K562 (cell line): ENCODE results near the gene ACSBG1. TPM values are rescaled to one million over a fixed set of nuclear protein-coding genes. Genes with fewer than 3 reads are reported as not detected.
A peak's percentile ranks its signal among the peaks of the same experiment; 100 is the strongest.

Source experiments
- ATAC-seq: fragments of 200-7000 bp; cut with Tn5 transposase; 3 replicates; pipeline ENCODE4 v1.9.1; 2020; ENCODE audit warnings: moderate library complexity
- BruUV-seq: library from RNA; stranded (reverse); fragments of 400-500 nt; replicated peaks from 2 replicates; lab custom pipeline; 2021; lab: Mats Ljungman, UMichigan
- CTCF ChIA-PET: fragments of 300-600 bp; formaldehyde crosslinking; extraction: SDS; loops from one replicate; lab custom pipeline; 2021; ENCODE audit warnings: low intra/inter-chr PET ratio; lab: Yijun Ruan, JAX
- POLR2A ChIA-PET: fragments of 300-600, 350-650 bp; sonication (Branson Sonifier 250); formaldehyde crosslinking; extraction: SDS; loops from one replicate; lab custom pipeline; 2021; ENCODE audit warnings: antibody characterized with exemption, inconsistent platforms; lab: Yijun Ruan, JAX
- DNase-seq, 4 experiments: peaks; one replicate each; pipeline versions ENCODE4 v3.0.0 to v3.0.0-alpha.2; 2011 to 2018; ENCODE audit warnings: low spot score in 3 of 4, mixed read lengths in 3 of 4; ENCODE audit errors: extremely low read depth in 1 of 4
- FAIRE-seq: peaks from 2 replicates; lab custom pipeline; 2011; peaks lifted over from hg19 to GRCh38; lab: Jason Lieb, UNC
- H2AFZ ChIP-seq: 2 replicates; pipeline ENCODE4 v1.6.0; 2011; ENCODE audit warnings: low read depth, low read length, control low read depth, inconsistent platforms
- H3K27ac ChIP-seq: fragments of 200-600 bp; 3 replicates; pipeline ENCODE4 v1.8.0; 2011; ENCODE audit warnings: low read depth, mild to moderate bottlenecking, control low read depth, inconsistent platforms, low read length, moderate library complexity, mixed read lengths; ENCODE audit errors: extremely low read depth
- H3K27me3 ChIP-seq, 2 experiments: fragments of 300-600 bp in 1 of 2; 2 replicates in 1 of 2; 3 replicates in 1 of 2; pipeline versions ENCODE4 v1.6.0 to v1.8.0; 2011; ENCODE audit warnings: inconsistent platforms in 2 of 2, low read length in 2 of 2, mild to moderate bottlenecking in 1 of 2, mixed read lengths in 1 of 2, moderate library complexity in 1 of 2; ENCODE audit not compliant: control insufficient read depth in 2 of 2, insufficient read depth in 2 of 2
- H3K36me3 ChIP-seq: fragments of 300-600 bp; 3 replicates; pipeline ENCODE4 v1.8.0; 2011; ENCODE audit warnings: mild to moderate bottlenecking, low read length, inconsistent platforms; ENCODE audit not compliant: control insufficient read depth, insufficient read depth
- H3K4me1 ChIP-seq, 2 experiments: fragments of 200-600 bp in 1 of 2; replicated peaks in 1 of 2; 2 replicates in 1 of 2; 3 replicates in 1 of 2; pipeline versions ENCODE4 v1.5.1 to v1.8.0; 2011; ENCODE audit warnings: inconsistent platforms in 2 of 2, low read length in 2 of 2, mild to moderate bottlenecking in 1 of 2, mixed read lengths in 1 of 2, moderate library complexity in 1 of 2; ENCODE audit not compliant: control insufficient read depth in 2 of 2, insufficient read depth in 2 of 2
- H3K4me2 ChIP-seq: 2 replicates; pipeline ENCODE4 v1.6.1; 2011; ENCODE audit warnings: low read length, control low read depth, inconsistent platforms, mixed read lengths; ENCODE audit not compliant: insufficient read depth
- H3K4me3 ChIP-seq: fragments of 200-600 bp; sonication (generic), shearing (Covaris generic); 2 replicates; pipeline ENCODE4 v1.5.1; 2016; ENCODE audit warnings: control low read depth, inconsistent platforms
- H3K79me2 ChIP-seq: fragments of 200-600 bp; 3 replicates; pipeline ENCODE4 v1.8.0; 2011; ENCODE audit warnings: low read length, inconsistent platforms; ENCODE audit not compliant: control insufficient read depth, insufficient read depth
- H3K9ac ChIP-seq, 2 experiments: 2 replicates each; pipeline versions ENCODE4 v1.6.0 to v1.6.1; 2011; ENCODE audit warnings: low read depth in 2 of 2, low read length in 2 of 2, control low read depth in 1 of 2, inconsistent platforms in 1 of 2, mild to moderate bottlenecking in 1 of 2, mixed read lengths in 1 of 2; ENCODE audit not compliant: insufficient read depth in 1 of 2
- H3K9me1 ChIP-seq: one replicate; pipeline ENCODE4 v1.6.0; 2011; ENCODE audit warnings: inconsistent platforms, mild to moderate bottlenecking, low read length, moderate library complexity; ENCODE audit not compliant: control insufficient read depth, insufficient read depth
- H3K9me3 ChIP-seq: replicated peaks from 2 replicates; pipeline ENCODE4 v1.5.1; 2011; ENCODE audit warnings: low read depth, low read length, inconsistent platforms; ENCODE audit not compliant: control insufficient read depth, insufficient read depth
- H4K20me1 ChIP-seq: replicated peaks from 2 replicates; pipeline ENCODE4 v1.6.1; 2011; ENCODE audit warnings: low read length, inconsistent platforms, mixed read lengths; ENCODE audit not compliant: control insufficient read depth, insufficient read depth
- ATF1 ChIP-seq, 2 experiments: fragments of 450-650 bp in 1 of 2; IDR thresholded peaks; 2 replicates each; pipeline ENCODE4 v1.6.1; 2016; ENCODE audit warnings: missing compliant biosample characterization in 1 of 2, missing genetic modification characterization in 1 of 2
- BRD4 ChIP-seq: fragments of 200-600 bp; sonication (generic); IDR thresholded peaks from 2 replicates; pipeline ENCODE4 v1.6.1; 2017; ENCODE audit warnings: inconsistent platforms
- CEBPB ChIP-seq: fragments of 450-650 bp; IDR thresholded peaks from 2 replicates; pipeline ENCODE4 v1.6.1; 2016; ENCODE audit warnings: missing genetic modification characterization, missing compliant biosample characterization
- EP300 ChIP-seq: IDR thresholded peaks from 2 replicates; pipeline ENCODE4 v1.6.1; 2012; ENCODE audit warnings: low read length, improper control_type of control experiment
- ETV5 ChIP-seq: sonication (generic); formaldehyde crosslinking; IDR thresholded peaks from 2 replicates; pipeline ENCODE4 v1.4.0; 2020; ENCODE audit warnings: low read depth, mild to moderate bottlenecking, missing genetic modification reagents
- HMGXB4 ChIP-seq: sonication (generic); formaldehyde crosslinking; IDR thresholded peaks from 2 replicates; pipeline ENCODE4 v1.8.1; 2023; ENCODE audit warnings: mild to moderate bottlenecking, missing genetic modification reagents
- RBFOX2 ChIP-seq: fragments of 200-400 bp; formaldehyde crosslinking; IDR thresholded peaks from 2 replicates; pipeline ENCODE4 v1.6.1; 2017; ENCODE audit warnings: low read depth, mild to moderate bottlenecking, low read length, moderate library complexity
- RFX1 ChIP-seq: fragments of 450-650 bp; IDR thresholded peaks from 2 replicates; pipeline ENCODE4 v1.6.1; 2016; ENCODE audit warnings: mild to moderate bottlenecking, moderate library complexity
- SLC30A9 ChIP-seq: fragments of 250-450 bp; sonication (Bioruptor Pico); IDR thresholded peaks from 2 replicates; pipeline ENCODE4 v1.8.0; 2022; ENCODE audit warnings: mild to moderate bottlenecking, moderate library complexity
- ZKSCAN3 ChIP-seq: fragments of 250-450 bp; sonication (Bioruptor Pico); IDR thresholded peaks from 2 replicates; pipeline ENCODE4 v1.4.0; 2020
- ZNF408 ChIP-seq: fragments of 250-450 bp; sonication (Bioruptor Pico); IDR thresholded peaks from 2 replicates; pipeline ENCODE4 v1.4.0; 2020; ENCODE audit warnings: low read depth, mild to moderate bottlenecking, moderate library complexity
- WGBS: fragments of 100-300 bp; shearing (Covaris generic); methylation state at CpG from one replicate; pipeline ENCODE4 v1.1.6; 2016; ENCODE audit warnings: low coverage, mixed read lengths; ENCODE audit not compliant: insufficient coverage; ENCODE audit errors: missing lambda C conversion rate; 5-methylcytosine and 5-hydroxymethylcytosine counted together
- in situ Hi-C: fragments of 300-500 bp; cut with MboI; formaldehyde crosslinking; loops from 4 replicates; pipeline ENCODE4 v1.15.0; 2018; ENCODE audit warnings: inconsistent platforms, mixed read lengths
- intact Hi-C: fragments of 100-400 bp; cut with micrococcal nuclease; formaldehyde crosslinking; loops from 2 replicates; pipeline ENCODE4 v1.14.2; 2022
- polyA plus RNA-seq, 8 experiments: library from polyadenylated mRNA; depleted of rRNA in 4 of 8; stranded (reverse) in 5 of 8; unstranded in 3 of 8; fragments of >200 nt; fragmentation: Nextera tagmentation in 2 of 8; fragmentation: Illumina TruSeq in 1 of 8; extraction: Ambion mirVana in 2 of 8; extraction: Trizol in 1 of 8; gene quantifications; 2 replicates each; pipeline versions ENCODE4 v1.2.1 to v1.2.3, GENCODE V29; 2011 to 2014; ENCODE audit warnings: inconsistent platforms in 1 of 8, missing spikeins in 1 of 8
- total RNA-seq, 7 experiments: library from RNA; depleted of rRNA in 6 of 7; stranded (reverse); fragments of >200 nt in 6 of 7; fragmentation: Illumina TruSeq in 2 of 7; extraction: Trizol in 2 of 7; gene quantifications; 2 replicates each; pipeline versions ENCODE4 v1.2.1 to v1.2.3, GENCODE V29; 2011 to 2021; ENCODE audit warnings: low replicate concordance in 1 of 7
- TF ChIP-seq, protein P1 (sequence below): fragments of 250-450 bp; sonication (Bioruptor Pico); IDR thresholded peaks from 2 replicates; pipeline ENCODE4 v1.4.0; 2020; ENCODE audit warnings: mild to moderate bottlenecking
- TF ChIP-seq, protein P2 (sequence below): sonication (generic); formaldehyde crosslinking; IDR thresholded peaks from 2 replicates; pipeline ENCODE4 v1.8.0; 2023; ENCODE audit warnings: missing genetic modification reagents, mild to moderate bottlenecking, borderline replicate concordance

Gene ACSBG1
- total and polyA plus RNA-seq, 9 of the 15 experiments (the other 6 are each of a cell fraction or from before 2014, with no cell fraction given): 0.36 to 6.4 (median 2.5) TPM

DNA sequence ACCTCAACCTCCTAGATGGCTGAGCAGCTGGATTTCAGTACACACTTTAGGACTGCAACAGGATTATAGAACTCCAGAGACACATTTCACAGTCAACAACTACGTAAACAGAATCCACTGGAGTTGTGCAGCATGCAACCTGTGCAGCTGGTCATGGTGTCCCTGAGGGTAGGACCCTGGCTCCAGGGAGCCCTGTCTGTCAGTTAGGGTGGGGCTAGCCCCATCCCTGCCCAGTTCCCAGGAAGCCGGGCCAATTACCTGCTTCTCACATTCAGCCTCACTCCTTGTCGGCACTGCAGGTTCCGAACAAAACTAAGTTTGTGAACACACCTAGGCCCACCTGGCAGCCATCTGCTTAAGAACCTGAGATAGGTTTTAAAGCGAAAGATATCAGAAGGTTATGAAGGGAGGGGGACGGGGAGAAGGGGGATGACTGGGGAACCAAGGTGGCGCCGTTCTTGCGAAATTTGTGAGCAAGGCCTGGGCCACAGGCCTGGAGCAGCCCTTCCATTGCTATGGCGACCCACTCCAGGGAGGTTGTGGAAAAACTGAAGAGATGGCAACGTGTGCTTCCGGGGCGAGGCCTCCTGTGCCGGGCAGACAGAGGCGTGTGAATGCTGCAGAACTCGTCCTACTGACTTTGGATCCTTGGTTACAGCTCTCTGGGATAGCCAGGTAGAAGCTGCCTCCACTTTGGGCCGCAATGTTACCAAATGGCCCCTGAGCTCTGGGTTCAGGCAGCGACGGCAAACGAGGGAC, 25.3 kb downstream of the ACSBG1 start:
- in situ Hi-C loops: no loop called here
- Histone ChIP-seq H4K20me1 (0 out of 2 replicates have a peak, but pooled peaks cover 3% of the 10 kb centered on the region), H3K79me2 (no peaks in the 10 kb centered on the region), H3K4me1 (peaks cover 20 to 24% of the 10 kb centered on the region in 2 experiments; a peak in 4 of 5 replicates), H3K9ac (no peak overlapping the region), H3K9me3 (no peaks in the 10 kb centered on the region), H3K27me3 (peaks cover 0 to 11% of the 10 kb centered on the region in 2 experiments; a peak in 2 of 5 replicates), H3K4me2 (no peak overlapping the region), H3K36me3 (no peaks in the 10 kb centered on the region), H3K27ac (no peak overlapping the region), H3K9me1 (no peaks in the 10 kb centered on the region), H3K4me3 (no peak overlapping the region), H2AFZ (no peak overlapping the region)
- BruUV-seq: no TSS peak
- 58% methylated on average over 13 of the region's 20 CpGs for WGBS
- FAIRE-seq (no peak), ATAC-seq (no peak), DNase-seq (no peak)
- CTCF ChIA-PET: no interaction called here
- POLR2A ChIA-PET: interaction anchor here (0.7 to 1.2 kb wide), 2 partner anchors 11 to 62 kb away, joined by 3 read pairs; no protein-coding TSS in a partner anchor
- intact Hi-C loops: no loop called here
- TF ChIP-seq RFX1 (peak; percentile 48), ZNF408 (no peak), SLC30A9 (CRISPR knock-in tag) (no peak), EP300 (no peak), ETV5 (CRISPR knock-in tag) (no peak), BRD4 (no peak), RBFOX2 (no peak), ATF1 (CRISPR knock-in tag; IDR thresholded peaks at IDR 0.05) (no peak), ATF1 (tag; IDR thresholded peaks at IDR 0.05) (no peak), CEBPB (tag) (0 out of 2 replicates have a peak, but pooled peaks have one; percentile 28), HMGXB4 (CRISPR knock-in tag) (no peak), ZKSCAN3 (CRISPR knock-in tag) (no peak)
- TF ChIP-seq, protein P1, sequence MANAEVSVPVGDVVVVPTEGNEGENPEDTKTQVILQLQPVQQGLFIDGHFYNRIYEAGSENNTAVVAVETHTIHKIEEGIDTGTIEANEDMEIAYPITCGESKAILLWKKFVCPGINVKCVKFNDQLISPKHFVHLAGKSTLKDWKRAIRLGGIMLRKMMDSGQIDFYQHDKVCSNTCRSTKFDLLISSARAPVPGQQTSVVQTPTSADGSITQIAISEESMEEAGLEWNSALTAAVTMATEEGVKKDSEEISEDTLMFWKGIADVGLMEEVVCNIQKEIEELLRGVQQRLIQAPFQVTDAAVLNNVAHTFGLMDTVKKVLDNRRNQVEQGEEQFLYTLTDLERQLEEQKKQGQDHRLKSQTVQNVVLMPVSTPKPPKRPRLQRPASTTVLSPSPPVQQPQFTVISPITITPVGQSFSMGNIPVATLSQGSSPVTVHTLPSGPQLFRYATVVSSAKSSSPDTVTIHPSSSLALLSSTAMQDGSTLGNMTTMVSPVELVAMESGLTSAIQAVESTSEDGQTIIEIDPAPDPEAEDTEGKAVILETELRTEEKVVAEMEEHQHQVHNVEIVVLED: no peak
- TF ChIP-seq, protein P2, sequence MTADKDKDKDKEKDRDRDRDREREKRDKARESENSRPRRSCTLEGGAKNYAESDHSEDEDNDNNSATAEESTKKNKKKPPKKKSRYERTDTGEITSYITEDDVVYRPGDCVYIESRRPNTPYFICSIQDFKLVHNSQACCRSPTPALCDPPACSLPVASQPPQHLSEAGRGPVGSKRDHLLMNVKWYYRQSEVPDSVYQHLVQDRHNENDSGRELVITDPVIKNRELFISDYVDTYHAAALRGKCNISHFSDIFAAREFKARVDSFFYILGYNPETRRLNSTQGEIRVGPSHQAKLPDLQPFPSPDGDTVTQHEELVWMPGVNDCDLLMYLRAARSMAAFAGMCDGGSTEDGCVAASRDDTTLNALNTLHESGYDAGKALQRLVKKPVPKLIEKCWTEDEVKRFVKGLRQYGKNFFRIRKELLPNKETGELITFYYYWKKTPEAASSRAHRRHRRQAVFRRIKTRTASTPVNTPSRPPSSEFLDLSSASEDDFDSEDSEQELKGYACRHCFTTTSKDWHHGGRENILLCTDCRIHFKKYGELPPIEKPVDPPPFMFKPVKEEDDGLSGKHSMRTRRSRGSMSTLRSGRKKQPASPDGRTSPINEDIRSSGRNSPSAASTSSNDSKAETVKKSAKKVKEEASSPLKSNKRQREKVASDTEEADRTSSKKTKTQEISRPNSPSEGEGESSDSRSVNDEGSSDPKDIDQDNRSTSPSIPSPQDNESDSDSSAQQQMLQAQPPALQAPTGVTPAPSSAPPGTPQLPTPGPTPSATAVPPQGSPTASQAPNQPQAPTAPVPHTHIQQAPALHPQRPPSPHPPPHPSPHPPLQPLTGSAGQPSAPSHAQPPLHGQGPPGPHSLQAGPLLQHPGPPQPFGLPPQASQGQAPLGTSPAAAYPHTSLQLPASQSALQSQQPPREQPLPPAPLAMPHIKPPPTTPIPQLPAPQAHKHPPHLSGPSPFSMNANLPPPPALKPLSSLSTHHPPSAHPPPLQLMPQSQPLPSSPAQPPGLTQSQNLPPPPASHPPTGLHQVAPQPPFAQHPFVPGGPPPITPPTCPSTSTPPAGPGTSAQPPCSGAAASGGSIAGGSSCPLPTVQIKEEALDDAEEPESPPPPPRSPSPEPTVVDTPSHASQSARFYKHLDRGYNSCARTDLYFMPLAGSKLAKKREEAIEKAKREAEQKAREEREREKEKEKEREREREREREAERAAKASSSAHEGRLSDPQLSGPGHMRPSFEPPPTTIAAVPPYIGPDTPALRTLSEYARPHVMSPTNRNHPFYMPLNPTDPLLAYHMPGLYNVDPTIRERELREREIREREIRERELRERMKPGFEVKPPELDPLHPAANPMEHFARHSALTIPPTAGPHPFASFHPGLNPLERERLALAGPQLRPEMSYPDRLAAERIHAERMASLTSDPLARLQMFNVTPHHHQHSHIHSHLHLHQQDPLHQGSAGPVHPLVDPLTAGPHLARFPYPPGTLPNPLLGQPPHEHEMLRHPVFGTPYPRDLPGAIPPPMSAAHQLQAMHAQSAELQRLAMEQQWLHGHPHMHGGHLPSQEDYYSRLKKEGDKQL (CRISPR knock-in tag): no peak
